Stimulated activated CD8-positive, alpha-beta memory T cell treated with anti-CD3 and anti-CD28 coated beads, Interleukin-7, amount 100 ng/mL, for 1 hour (primary cell): ENCODE data around the gene PTGFRN.

Source experiments
- DNase-seq, 2 donors: peaks; one replicate each; pipeline ENCODE4 v3.0.0-alpha.2; 2020; ENCODE audit warnings: low read depth in 2 of 2

Gene PTGFRN

DNA sequence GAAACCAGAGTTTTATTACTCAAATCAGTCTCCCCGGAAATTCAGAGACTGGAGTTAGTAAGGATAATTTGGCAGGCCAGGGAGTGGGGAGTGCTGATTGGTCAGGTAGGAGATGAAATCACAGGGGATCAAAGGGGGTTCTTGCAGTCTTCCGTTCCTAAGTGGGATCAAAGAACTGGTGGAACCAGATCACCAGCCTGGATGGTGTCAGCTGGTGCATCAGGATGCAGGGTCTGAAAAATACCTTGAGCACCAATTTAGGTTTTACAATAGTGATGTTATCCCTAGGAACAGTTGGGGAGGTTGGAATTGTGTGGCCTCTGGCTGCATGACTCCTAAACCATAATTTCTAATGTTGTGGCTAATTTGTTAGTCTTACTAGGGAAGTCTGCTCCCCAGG lies 90.4 kb downstream of the PTGFRN start:
- DNase-seq = no peak

DNA sequence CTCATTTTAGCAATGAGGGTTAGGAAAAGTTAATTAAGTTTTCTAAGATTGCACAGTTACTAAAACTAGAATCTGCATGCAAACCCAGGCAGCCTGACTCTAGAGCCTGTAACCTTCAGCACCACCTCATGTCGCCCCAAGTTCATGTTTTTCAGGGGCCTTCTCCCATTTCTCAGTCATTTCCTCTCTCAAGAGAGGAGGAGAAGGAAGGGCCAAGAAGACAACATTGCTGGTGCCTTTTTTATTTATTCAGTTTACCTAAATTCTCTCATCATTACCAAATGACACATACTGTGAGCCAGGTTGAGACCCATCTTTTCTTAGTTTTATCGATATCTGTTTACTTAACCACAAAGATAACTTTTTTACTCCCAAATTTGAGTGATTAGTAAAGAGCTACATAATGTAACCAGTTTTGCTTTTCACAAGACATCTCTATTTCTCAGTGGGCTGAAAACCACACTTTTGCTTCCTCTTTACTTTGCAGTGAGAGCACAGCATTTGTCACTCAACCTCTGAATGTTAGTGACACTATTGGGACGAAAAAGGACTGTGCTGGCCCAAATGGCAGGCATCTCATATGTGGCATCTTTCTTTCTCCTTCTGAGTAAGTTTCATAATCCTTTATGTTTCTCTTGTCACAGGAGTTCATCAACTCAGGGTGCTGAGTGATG lies 91.7 kb downstream of the PTGFRN start, which contains the start of gene CD101:
TSS of gene CD101 (plus strand) at position 507 of the 674 bp plus-strand sequence. CDS start at position 565, 58 bp downstream.
- no peak for DNase-seq

DNA sequence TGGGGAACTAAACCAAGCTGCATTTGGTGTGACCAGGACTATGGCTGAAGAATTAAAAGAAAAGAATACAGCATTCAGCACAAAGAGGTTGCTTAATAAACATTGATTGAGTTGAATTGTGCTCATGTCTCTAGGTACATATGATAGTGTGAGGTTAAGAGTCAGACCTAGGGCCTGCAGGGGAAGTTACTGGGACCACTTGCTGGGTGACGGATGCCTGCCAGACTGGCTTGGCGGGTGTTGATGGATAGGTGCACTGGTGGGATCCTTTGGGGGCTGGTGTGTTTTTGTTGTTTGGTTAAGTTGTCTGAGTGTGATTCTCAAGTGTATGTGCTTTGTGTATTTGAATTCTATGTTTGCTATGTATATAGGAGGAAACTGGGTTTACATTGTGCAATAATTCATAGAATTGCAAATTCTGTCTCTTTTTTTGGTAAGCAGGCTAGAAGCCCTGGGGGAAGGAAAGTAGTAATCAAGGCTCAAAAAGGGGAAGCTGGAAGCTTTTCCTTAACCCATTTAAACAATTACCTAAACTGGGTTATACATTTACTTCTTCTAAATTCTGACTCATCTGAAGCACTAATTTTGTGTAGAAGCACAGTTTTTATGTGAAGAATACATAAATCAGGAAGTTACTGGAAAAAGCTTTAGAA lies 93.6 kb downstream of the PTGFRN start:
- DNase-seq = no peak

DNA sequence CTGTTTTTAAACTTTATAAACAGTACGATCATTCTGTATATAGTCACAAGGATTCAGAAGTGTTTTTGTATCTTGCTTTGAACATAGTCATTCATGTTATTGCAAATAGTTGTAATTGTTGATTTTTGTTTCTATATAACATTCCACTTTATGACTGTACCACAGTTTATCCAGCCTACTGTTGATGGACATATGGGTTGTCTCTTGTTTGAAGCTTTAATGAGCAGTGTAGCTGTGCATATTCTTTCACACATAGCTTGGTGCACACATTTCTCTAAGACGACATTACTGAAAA lies 98.0 kb downstream of the PTGFRN start:
- DNase-seq = no peak

DNA sequence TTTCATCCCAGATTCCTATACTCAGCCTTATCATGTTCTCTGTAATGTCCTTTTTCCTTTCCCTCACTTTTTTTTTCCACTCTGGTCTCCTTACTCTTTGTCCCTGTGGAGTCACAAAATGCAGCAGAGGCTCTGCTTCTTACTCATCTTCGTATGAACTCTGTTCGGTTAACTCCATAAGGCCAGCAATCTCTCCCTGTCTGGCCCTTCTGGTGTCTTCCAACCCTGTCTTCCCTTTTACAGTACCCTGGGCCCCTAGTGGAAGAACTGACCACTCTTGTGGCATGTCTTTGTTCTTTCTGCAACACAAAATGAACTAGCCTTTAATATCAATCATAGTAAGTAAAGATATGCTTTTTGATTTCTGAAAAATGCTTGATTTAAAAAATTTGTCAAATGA lies 98.9 kb downstream of the PTGFRN start:
- no peak for DNase-seq

DNA sequence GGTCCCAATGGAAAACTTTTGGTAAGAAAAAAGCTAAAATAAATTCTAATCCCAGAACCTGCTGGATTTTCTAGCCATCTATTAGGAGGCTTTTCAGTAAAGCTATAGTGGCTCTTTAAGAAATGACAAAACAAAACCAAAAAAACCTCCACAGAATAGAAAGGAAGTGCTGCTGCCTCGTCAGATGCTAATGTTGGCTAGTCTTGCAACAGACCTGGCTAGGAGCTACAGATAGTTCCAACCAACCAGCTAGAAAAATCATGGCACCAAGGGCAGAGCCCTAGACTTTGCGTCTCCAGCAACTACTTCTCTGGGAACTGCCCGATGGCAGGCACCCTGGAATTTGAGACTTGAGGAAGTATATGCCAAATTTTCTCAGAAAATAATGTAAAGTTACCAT lies 99.4 kb downstream of the PTGFRN start:
- DNase-seq = no peak

DNA sequence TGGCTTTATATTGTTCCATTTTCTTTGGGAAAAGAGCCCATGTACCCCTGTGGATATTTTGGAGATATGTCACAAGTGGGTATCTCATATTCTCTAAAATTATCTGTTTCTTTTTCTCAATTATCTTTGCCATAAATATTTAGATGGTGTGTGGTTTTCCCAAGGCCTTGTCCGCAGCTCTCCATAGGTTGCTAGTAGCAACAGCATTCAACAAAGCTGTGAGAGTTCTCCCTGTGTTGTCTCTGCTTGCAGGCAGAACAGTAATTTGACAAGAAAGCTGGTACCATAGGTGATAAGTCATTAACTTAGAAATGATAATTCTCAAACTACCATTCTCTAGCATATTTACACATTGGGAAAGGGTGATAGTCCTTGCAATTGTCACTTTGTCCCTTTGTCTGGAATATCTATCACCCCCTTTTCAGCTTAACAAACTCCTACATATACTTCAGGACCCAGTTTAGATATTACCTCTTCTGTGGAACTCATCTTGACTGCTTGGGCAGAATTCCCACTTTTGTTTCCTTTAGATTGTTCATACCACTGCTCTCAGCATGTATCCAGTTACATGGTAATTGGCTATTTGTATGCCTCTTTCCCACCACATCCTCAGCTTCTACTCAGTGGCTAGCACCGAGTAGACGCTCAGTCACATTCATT lies 100.7 kb downstream of the PTGFRN start:
- no peak for DNase-seq

DNA sequence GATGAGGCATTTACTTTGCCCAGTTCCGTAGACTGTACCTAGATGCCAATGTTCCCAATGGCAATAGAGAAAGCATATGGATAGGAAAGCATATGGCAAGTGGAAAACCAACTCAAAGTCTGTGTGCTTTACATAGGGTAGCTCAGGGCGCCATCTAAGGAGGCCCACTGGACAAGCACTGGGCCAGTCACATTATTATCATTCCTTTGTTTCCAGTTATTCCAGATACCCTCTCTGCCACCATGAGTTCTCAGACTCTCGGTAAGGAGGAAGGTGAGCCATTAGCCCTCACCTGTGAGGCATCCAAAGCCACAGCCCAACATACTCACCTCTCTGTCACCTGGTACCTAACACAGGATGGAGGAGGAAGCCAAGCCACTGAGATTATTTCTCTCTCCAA lies 101.6 kb downstream of the PTGFRN start:
- DNase-seq = no peak

DNA sequence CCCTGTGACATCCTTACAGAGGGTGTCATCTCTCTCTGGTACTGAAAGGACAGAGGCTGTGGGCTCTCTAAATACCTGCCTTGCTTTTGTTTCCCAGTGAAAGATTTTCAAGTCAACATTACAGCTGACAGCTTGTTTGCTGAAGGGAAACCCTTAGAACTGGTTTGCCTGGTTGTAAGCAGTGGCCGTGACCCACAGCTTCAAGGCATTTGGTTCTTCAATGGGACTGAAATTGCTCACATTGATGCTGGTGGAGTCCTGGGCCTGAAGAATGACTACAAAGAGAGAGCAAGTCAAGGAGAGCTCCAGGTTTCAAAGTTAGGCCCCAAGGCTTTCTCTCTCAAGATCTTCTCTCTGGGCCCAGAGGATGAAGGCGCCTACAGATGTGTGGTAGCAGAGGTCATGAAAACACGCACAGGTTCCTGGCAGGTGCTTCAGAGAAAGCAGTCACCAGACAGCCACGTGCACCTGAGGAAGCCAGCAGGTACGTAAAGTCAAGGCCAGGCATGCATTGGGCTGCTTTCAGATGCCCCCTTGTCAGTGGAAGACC lies 103.7 kb downstream of the PTGFRN start:
- no peak for DNase-seq

DNA sequence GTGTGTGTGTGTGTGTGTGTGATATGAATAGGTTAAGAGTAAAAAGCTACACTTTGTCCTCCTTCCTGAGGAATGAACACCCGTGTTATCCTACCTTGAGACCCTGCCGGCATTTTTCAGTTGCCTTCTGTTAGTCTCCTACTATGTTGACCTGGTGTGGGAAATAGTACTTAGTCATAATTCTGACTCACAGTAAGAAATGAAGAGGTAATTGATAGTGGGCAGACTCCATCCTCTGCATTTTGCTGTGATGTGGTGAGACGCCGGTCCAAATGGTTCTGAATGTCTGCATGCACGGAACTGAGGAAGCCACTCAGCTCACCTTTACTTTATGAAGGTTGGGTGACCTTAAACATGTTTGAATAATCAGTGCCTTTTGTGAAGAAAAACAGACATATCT lies 104.5 kb downstream of the PTGFRN start:
- DNase-seq = no peak

DNA sequence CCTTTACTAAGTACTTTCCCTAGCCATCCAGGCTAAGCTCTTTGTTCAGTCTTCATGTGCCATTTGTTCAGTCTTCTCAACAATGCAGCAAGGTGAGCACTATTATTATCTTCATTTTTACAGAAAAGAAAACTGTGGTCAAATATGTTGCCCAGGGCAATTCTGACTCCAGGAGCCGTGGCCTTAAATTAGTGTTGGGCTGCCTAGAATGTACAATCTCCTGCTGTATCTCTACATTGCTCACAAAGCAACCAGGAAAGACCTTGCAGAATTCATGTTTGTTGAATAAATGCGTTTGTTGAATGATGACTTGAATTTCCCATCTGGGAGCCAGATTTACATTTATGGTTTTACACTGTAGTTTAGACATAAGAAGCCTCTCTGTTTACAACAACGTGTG lies 106.0 kb downstream of the PTGFRN start:
- DNase-seq = no peak

DNA sequence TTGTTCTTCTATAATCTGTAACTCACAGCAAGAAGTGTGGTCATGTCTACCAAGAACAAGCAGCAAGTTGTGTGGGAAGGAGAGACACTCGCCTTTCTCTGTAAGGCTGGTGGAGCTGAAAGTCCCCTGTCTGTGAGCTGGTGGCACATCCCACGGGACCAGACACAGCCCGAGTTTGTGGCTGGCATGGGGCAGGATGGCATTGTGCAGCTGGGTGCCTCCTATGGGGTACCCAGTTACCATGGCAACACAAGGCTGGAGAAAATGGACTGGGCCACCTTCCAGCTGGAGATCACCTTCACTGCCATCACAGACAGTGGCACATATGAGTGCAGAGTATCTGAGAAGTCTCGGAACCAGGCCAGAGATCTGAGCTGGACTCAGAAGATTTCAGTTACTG lies 107.3 kb downstream of the PTGFRN start:
- DNase-seq = no peak

DNA sequence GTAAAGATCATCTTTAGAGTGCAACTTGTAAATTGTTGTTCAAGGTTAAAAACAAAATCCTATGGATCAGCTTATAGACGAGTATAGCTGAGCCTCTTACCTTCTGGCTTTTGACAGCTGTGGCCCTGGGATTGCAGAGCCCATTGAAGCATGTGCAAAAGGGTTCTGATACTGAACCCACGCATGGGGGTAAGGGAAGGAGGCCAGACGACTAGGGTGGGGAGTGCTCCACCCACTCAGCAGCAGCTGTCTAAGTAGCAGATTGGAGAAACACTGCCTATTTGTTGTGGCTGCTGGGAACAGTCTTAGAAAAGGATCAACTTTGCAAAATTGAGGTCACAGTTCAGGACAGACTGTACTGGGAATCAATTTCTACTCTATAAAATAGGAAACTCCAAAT lies 107.9 kb downstream of the PTGFRN start:
- DNase-seq = no peak

DNA sequence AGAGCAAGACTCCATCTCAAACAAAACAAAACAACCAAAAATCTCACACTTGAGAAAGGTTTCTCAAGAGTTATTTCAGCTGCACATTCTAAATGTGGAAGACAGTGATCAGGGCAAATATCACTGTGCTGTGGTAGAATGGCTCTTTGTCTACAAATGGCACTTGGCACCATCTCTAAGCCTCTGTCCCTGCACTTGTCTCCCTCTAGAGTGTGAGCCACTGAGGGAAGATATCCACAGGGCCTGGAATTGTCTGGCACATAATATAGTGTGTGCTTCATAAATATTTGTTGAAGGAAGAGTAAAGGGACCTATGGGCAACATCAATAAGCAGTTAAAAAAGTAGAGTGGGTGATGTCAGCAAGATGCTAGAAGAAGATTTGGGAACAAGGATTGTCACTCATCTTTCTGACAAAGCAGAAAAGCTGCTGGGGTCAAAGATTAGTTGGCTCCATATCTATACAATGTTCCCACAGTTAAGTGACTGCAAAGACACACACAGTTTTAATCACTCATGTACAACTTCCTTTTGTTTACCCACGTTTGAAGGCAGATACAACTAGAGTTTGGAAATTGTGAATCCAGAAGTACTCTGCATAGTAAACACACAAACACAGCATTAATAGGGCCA lies 110.9 kb downstream of the PTGFRN start:
- no peak for DNase-seq

DNA sequence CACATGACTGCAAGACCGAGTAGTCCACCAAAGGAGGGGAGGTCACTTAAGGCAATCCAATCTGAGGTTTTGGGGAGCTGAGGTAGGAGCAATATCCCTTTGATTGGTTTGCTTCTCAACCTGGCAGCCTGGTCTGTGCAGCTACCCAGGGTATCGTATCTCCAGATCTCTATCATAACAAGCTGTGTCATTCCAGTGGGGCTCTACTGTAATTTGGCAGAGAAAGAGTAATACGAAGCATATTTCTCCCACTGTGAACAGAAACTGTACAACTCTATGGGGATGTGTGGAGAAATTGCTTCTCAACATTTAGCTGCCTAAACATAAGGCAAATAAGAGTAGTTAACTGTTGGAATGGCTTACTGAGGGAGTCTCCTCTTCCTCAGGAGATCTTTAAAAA lies 112.4 kb downstream of the PTGFRN start:
- no peak for DNase-seq

DNA sequence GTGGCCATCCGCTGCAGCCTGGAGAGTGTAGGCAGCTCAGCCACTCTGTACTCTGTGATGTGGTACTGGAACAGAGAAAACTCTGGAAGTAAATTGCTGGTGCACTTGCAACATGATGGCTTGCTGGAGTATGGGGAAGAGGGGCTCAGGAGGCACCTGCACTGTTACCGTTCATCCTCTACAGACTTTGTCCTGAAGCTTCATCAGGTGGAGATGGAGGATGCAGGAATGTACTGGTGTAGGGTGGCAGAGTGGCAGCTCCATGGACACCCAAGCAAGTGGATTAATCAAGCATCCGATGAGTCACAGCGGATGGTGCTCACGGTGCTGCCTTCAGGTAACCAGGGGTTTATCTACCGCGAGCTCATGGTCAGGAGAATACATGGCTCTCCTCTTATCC lies 115.9 kb downstream of the PTGFRN start:
- DNase-seq = no peak

DNA sequence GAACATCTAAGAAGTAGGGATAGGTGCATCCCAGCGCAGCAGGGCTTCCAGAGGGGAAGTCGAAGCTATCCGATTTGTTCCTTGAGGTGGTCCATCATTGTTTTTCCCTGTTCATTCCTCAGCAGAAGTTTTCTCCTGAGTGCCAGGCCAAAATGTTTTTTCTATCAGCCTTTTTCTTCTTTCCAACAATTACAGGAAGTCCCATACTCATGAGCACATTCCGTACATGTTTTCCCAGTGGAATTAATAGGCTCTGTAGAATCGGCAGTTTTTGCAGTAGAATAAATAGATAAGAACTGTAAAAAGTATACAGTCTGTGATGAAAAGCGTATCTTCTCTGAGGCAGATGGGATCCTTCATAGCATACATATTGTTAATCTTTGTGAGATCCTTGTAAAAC lies 116.6 kb downstream of the PTGFRN start:
- no peak for DNase-seq

DNA sequence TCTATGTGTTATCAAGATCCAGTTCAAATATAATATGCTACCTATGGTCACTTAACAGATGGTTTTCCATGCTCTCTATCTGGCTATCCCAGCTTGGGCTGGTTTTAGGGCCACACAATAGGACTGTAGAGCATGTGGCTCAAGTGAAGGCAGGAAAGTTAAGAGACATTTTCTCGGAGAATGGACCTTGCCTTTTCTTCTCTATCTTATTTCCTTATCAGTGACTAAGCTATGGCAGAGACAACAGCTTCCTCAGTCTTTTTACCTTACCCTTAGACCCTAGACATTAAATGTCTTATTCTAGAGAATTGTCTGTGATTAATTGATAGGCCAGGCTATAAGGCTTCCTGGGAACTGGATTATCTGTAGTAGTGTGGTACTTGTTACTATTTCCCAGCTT lies 120.0 kb downstream of the PTGFRN start:
- DNase-seq = no peak

DNA sequence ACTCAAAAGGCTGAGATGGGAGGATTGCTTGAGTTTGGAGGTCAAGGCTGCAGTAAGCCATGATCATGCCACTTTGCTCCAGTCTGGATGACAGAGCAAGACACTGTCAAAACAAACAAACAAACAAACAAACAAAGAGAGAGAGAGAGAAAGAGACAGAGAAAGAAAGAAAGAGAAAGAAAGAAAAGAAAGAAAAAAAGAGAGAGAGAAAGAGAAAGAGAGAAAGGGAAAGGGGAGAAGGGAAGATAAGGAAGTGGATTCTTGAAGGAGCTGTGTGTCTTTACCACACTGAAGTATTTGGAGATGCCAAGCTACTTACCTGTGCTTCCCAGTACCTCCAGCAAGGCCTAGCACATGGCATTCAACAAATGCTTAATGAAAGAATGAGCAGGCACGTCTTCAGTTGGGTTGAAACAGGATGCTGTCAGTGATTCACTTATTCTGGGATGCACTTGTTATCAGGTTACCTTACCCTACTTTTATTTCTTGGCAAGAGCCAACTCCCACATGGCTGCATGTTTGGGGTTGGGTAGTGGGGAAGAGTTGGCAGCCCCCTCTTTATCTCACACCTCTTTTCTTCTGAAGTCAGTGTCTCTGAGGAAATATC lies 120.7 kb downstream of the PTGFRN start:
- no peak for DNase-seq

DNA sequence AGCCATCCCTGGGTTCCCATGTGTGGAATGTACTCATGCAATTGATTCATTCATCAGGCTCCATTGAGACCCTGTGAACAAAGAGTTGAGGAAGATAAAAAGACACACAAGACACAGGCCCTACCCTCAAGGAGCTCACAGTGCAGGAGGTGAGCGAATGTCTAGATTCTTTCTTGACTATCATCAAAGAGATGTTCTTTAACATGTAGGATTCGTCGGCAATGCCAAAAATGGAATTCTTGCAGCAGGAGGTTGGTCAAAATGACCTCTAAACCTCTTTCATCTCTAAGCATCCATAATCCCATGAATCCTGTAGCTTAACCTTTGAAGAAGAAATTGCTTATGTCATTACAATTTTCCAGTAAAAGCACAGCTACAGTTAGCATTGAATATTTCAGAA lies 122.5 kb downstream of the PTGFRN start:
- no peak for DNase-seq

DNA sequence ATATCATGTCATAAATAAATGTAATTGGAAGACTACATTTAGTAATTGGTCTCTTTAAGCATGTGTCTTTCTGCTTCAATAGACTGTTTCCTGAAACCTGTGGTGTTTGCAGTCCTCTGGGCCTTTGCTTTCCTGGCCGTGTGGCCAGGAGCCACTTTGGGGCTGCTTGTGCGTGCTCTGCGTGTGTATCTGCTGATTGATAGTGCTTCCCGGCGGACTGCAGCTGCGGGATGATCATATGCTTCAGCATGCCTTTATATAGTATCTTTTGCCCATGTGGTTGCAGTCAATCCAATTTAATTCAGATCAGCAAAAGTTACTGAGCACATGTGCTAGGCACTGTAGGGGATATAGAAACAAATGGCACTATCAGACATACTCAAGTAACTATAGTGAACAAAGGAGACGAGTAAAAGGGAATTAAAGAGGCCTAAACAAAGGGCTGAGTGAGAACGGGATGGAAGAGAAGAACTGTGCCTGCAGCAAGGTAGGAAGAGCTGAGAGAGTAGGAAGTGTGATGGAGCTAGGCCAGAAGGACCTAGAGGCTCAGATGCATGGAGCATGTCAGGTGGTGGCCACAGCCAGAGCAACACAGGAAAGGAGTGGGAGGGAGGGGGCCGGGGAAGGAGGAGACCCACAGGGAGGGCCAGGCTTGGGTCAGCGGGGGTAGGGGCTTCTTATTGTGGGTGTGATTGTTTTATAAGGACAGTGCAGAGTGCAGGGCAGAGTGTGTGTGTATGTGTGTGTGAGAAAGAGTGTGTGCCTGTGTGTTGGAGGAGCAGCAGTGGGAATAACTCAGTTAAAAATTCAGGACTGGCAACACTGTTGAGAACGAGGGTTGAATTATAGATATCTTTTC lies 123.2 kb downstream of the PTGFRN start:
- DNase-seq = no peak
